ENCODE measurements around the gene AREL1. TPM values are rescaled to one million over a fixed set of nuclear protein-coding genes. Genes with fewer than 3 reads are reported as not detected.

AREL1 gene, protein sequence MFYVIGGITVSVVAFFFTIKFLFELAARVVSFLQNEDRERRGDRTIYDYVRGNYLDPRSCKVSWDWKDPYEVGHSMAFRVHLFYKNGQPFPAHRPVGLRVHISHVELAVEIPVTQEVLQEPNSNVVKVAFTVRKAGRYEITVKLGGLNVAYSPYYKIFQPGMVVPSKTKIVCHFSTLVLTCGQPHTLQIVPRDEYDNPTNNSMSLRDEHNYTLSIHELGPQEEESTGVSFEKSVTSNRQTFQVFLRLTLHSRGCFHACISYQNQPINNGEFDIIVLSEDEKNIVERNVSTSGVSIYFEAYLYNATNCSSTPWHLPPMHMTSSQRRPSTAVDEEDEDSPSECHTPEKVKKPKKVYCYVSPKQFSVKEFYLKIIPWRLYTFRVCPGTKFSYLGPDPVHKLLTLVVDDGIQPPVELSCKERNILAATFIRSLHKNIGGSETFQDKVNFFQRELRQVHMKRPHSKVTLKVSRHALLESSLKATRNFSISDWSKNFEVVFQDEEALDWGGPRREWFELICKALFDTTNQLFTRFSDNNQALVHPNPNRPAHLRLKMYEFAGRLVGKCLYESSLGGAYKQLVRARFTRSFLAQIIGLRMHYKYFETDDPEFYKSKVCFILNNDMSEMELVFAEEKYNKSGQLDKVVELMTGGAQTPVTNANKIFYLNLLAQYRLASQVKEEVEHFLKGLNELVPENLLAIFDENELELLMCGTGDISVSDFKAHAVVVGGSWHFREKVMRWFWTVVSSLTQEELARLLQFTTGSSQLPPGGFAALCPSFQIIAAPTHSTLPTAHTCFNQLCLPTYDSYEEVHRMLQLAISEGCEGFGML
- 22.2 to 25.9 TPM (median 24.4 TPM) in 5 replicates for total RNA-seq (2022; extraction: Qiagen RNA extraction)

DNA sequence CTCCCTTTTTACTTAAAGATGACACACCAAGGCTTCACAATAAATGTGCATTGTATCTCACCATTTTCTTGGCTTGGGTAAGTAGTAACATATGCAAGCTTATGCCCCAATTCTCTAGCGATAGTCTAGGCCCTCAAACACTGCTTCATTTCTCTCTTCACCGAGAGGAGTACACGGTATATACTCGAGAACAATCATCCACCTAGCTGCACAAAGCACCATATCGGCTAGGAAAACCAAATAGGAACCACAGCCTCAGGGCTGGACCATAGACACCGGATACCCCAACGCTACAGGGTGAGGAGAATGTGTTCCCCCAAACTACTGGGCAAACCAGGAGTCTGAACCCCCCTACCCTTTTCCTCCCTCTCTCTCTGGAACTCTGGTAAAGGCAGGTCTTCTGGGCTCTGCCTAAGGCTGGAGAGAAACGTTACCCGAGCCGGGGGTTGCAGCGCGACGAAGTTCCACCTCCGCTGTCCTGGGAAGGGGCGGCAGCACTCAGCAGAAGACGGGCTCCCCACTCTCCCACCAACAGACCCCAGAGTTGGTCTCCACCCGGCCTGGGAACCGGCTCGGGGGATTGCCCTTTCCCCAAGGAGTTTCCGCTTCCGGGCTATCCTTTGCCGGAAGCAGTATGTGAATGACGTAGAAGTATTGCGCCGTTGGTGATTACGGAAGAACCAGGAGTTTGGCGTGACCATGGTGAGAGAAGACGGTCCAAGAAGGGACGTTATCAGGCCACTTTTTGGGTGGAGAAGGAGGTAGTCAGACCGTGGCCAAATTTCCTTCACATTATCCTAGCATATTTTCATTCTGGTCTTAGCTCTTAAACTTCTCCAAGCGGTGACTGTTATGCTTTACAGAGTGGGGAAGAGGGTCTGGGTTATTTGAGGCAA is at the start of gene AREL1, which contains the start of gene FCF1:
Gene AREL1 (minus strand): TSS at position 582 of the 896 bp plus-strand sequence. CDS start 27,465 bp downstream, outside the sequence.
Gene FCF1 (plus strand): TSS at position 646 of the 896 bp plus-strand sequence. CDS start 54 bp downstream, at position 700.

DNA sequence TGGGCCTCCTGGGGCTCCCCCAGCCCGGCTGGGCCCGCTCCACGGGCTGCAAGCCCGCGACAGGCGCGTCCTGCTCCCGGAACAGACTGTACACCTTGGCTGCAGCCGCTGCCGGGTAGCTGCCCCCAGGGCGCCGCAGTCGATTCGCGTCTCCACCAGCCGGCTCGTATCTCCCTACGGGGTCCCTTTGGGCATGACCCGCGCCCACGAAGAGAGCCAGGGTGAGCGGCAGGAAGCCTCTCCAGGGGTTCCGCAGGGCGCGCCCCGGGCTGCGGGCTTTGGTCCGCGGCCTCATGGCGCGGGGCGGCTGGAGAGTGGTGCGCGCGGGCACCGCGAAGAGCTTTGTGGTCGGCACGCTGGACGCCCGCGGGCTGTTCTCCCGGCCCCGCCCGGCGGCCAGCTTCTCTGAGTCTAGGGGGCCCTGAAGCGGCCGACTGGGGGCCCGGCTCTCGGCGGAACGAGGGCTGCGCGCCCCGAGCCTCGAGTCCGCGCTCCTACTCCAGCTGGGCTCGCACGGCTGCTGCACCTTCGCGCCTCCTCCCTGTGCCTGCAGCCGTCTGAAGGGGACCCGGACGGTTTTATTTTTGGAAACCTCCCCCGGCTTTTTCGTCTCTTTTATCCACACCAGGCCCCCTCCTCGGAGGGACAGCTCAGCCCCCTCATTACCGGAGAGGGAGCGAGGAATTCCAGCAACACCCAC is 101.1 kb downstream of the AREL1 start, which contains the start of gene LTBP2:
Gene LTBP2 (minus strand): TSS at position 588 of the 700 bp plus-strand sequence. CDS start 293 bp downstream, at position 295.

Other genes with a start within 250 kb of the AREL1 start
- gene NPC2, start 219.8 kb downstream of the AREL1 start, total RNA-seq (2022; extraction: Qiagen RNA extraction), result 207 to 327 TPM (median 231 TPM) in 5 replicates
- 37.5 to 47.0 TPM (median 41.8 TPM) in 5 replicates for gene ISCA2, start 219.3 kb downstream of the AREL1 start, total RNA-seq (2022; extraction: Qiagen RNA extraction)
- 8.5 to 13.0 TPM (median 10.0 TPM) in 5 replicates for gene LTBP2, start 100.8 kb downstream of the AREL1 start, total RNA-seq (2022; extraction: Qiagen RNA extraction)
- 44.7 to 65.5 TPM (median 47.5 TPM) in 5 replicates for gene FCF1, start 64 bp upstream of the AREL1 start, total RNA-seq (2022; extraction: Qiagen RNA extraction)
- 32.4 to 41.1 TPM (median 35.8 TPM) in 5 replicates for gene YLPM1, start 50.2 kb upstream of the AREL1 start, total RNA-seq (2022; extraction: Qiagen RNA extraction)
- not detected in 5 replicates for gene PROX2, start 163.1 kb upstream of the AREL1 start, total RNA-seq (2022; extraction: Qiagen RNA extraction)
- 92.8 to 97.4 TPM (median 96.0 TPM) in 5 replicates for gene DLST, start 168.8 kb upstream of the AREL1 start, total RNA-seq (2022; extraction: Qiagen RNA extraction)
- gene RPS6KL1, start 210.2 kb upstream of the AREL1 start, total RNA-seq (2022; extraction: Qiagen RNA extraction), result 0.28 to 0.67 TPM (median 0.39 TPM) in 5 replicates
- gene PGF, start 242.5 kb upstream of the AREL1 start, total RNA-seq (2022; extraction: Qiagen RNA extraction), result 3.1 to 4.5 TPM (median 4.1 TPM) in 5 replicates